Neuronal stem cell (in vitro differentiated cells): ENCODE measurements around the gene RHEB.

Experiments
- DNase-seq: peaks from one replicate; pipeline ENCODE4 v3.0.0-alpha.2; 2013; ENCODE audit warnings: low spot score
- H2AFZ ChIP-seq: one replicate; pipeline ENCODE4 v1.6.1; 2013; ENCODE audit warnings: mild to moderate bottlenecking, low read length, inconsistent platforms
- H2AK5ac ChIP-seq: 2 replicates; pipeline ENCODE4 v1.6.1; 2013; ENCODE audit warnings: low read depth, mild to moderate bottlenecking, inconsistent platforms, low read length, moderate library complexity, mixed read lengths
- H2BK120ac ChIP-seq: 2 replicates; pipeline ENCODE4 v1.6.1; 2013; ENCODE audit warnings: low read depth, mild to moderate bottlenecking, inconsistent platforms, low read length, moderate library complexity, mixed read lengths
- H2BK12ac ChIP-seq: one replicate; pipeline ENCODE4 v1.6.1; 2013; ENCODE audit warnings: low read length, inconsistent platforms
- H2BK15ac ChIP-seq: 2 replicates; pipeline ENCODE4 v1.6.1; 2013; ENCODE audit warnings: mild to moderate bottlenecking, low read length, inconsistent platforms, mixed read lengths
- H2BK5ac ChIP-seq: one replicate; pipeline ENCODE4 v1.6.1; 2013; ENCODE audit warnings: inconsistent platforms, mild to moderate bottlenecking, low read length, moderate library complexity
- H3K14ac ChIP-seq: one replicate; pipeline ENCODE4 v1.6.1; 2013; ENCODE audit warnings: low read length, inconsistent platforms
- H3K18ac ChIP-seq: 2 replicates; pipeline ENCODE4 v1.6.1; 2013; ENCODE audit warnings: low read length, inconsistent platforms
- H3K23ac ChIP-seq: 2 replicates; pipeline ENCODE4 v1.6.1; 2013; ENCODE audit warnings: low read depth, mild to moderate bottlenecking, mixed read lengths, low read length, inconsistent platforms; ENCODE audit not compliant: poor library complexity
- H3K27ac ChIP-seq: replicated peaks from 3 replicates; pipeline ENCODE4 v1.5.1; 2013; ENCODE audit warnings: low read length, inconsistent platforms
- H3K27me3 ChIP-seq, 3 experiments: 2 replicates each; pipeline ENCODE4 v1.6.1; 2013; ENCODE audit warnings: low read length in 3 of 3, mild to moderate bottlenecking in 2 of 3, inconsistent platforms in 1 of 3, low read depth in 1 of 3, mixed read lengths in 1 of 3, moderate library complexity in 1 of 3; ENCODE audit not compliant: control insufficient read depth in 3 of 3, insufficient read depth in 3 of 3
- H3K36me3 ChIP-seq, 2 donors: replicated peaks in 1 of 2; 2 replicates each; pipeline ENCODE4 v1.6.1; 2013; ENCODE audit warnings: low read length in 2 of 2; ENCODE audit not compliant: control insufficient read depth in 2 of 2, insufficient read depth in 2 of 2
- H3K4ac ChIP-seq: 2 replicates; pipeline ENCODE4 v1.6.1; 2013; ENCODE audit warnings: inconsistent platforms, mild to moderate bottlenecking, low read length, moderate library complexity
- H3K4me1 ChIP-seq, 2 donors: 1 replicate in 1 of 2; 2 replicates in 1 of 2; pipeline ENCODE4 v1.6.1; 2013; ENCODE audit warnings: low read length in 2 of 2, low read depth in 1 of 2; ENCODE audit not compliant: control insufficient read depth in 2 of 2, insufficient read depth in 1 of 2
- H3K4me2 ChIP-seq: one replicate; pipeline ENCODE4 v1.6.1; 2013; ENCODE audit warnings: mild to moderate bottlenecking, low read length, inconsistent platforms; ENCODE audit not compliant: insufficient read depth, poor library complexity, severe bottlenecking
- H3K4me3 ChIP-seq, 2 donors: 2 replicates each; pipeline ENCODE4 v1.5.1; 2013; ENCODE audit warnings: low read length in 2 of 2, mild to moderate bottlenecking in 2 of 2, inconsistent platforms in 1 of 2, moderate library complexity in 1 of 2
- H3K79me1 ChIP-seq: one replicate; pipeline ENCODE4 v1.6.1; 2013; ENCODE audit warnings: low read depth, mild to moderate bottlenecking, inconsistent platforms, low read length, moderate library complexity
- H3K9ac ChIP-seq: one replicate; pipeline ENCODE4 v1.6.1; 2013; ENCODE audit warnings: mild to moderate bottlenecking, low read depth, low read length, inconsistent platforms; ENCODE audit not compliant: poor library complexity
- H3K9me3 ChIP-seq, 2 donors: replicated peaks in 1 of 2; 2 replicates each; pipeline versions ENCODE3 to v1.6.1; 2013; ENCODE audit warnings: low read length in 2 of 2, mild to moderate bottlenecking in 2 of 2, inconsistent platforms in 1 of 2, low read depth in 1 of 2, mixed read lengths in 1 of 2, moderate library complexity in 1 of 2; ENCODE audit not compliant: control insufficient read depth in 2 of 2, insufficient read depth in 1 of 2
- H4K8ac ChIP-seq: one replicate; pipeline ENCODE4 v1.6.1; 2013; ENCODE audit warnings: low read depth, mild to moderate bottlenecking, inconsistent platforms, low read length, moderate library complexity
- H4K91ac ChIP-seq: one replicate; pipeline ENCODE4 v1.6.1; 2013; ENCODE audit warnings: low read length, low read depth, mild to moderate bottlenecking, inconsistent platforms; ENCODE audit not compliant: poor library complexity
- WGBS, 2 donors: extraction: QIAGEN DNeasy Blood & Tissue Kit; methylation state at CpG; one replicate each; pipeline ENCODE4 v1.1.7; 2013; ENCODE audit warnings: missing lambda C conversion rate in 2 of 2, mixed read lengths in 1 of 2; ENCODE audit not compliant: insufficient read length in 2 of 2, insufficient replicate concordance in 1 of 2; ENCODE audit errors: extremely low coverage in 2 of 2; 5-methylcytosine and 5-hydroxymethylcytosine counted together

The RHEB gene

GRCh38 chr7:151439855-151440798 lies 79.6 kb downstream of the RHEB start, which contains the start of gene CRYGN:
TSS of gene CRYGN (minus strand) at chr7:151440141. CDS start at chr7:151439917, 224 bp downstream.
- whole genome bisulfite sequencing, 2 donors: no CpG with 5 or more reads among the region's 51 CpGs
- peaks cover 7 to 10% of the 10 kb centered on the region in 2 donors for H3K4me1 ChIP-seq
- peak within 1 kb of the TSS; percentile 22 for H3K23ac ChIP-seq
- H3K4me3 ChIP-seq: peak within 1 kb of the TSS; percentile 40 to 43
- H2BK120ac ChIP-seq: no peak within 1 kb of the TSS
- peak within 1 kb of the TSS; percentile 93 for H3K18ac ChIP-seq
- peaks cover 2 to 10% of the 10 kb centered on the region in 2 donors for H3K9me3 ChIP-seq
- H3K9ac ChIP-seq: peak within 1 kb of the TSS; percentile 78
- no peak for DNase-seq
- no peak within 1 kb of the TSS for H3K27ac ChIP-seq
- H3K4me2 ChIP-seq: peak within 1 kb of the TSS; percentile 81
- H3K27me3 ChIP-seq: peaks cover 0 to 70% (median 8%) of the 10 kb centered on the region in 3 experiments
- H3K4ac ChIP-seq: no peak within 1 kb of the TSS
- H2BK15ac ChIP-seq: peak within 1 kb of the TSS; percentile 73
- peak within 1 kb of the TSS; percentile 64 for H2BK12ac ChIP-seq
- no peak within 1 kb of the TSS for H4K91ac ChIP-seq
- no peak within 1 kb of the TSS for H2BK5ac ChIP-seq
- peak within 1 kb of the TSS; percentile 48 for H3K14ac ChIP-seq
- H3K36me3 ChIP-seq: no peaks in the 10 kb centered on the region
- H2AFZ ChIP-seq: peak within 1 kb of the TSS; percentile 96
- peak within 1 kb of the TSS; percentile 73 for H4K8ac ChIP-seq
- H2AK5ac ChIP-seq: peak within 1 kb of the TSS; percentile 83
- no peaks in the 10 kb centered on the region for H3K79me1 ChIP-seq

- Histone ChIP-seq H4K8ac (no peak overlapping the region), H3K23ac (no peak overlapping the region), H2AK5ac (peak overlapping the region; percentile 53), H3K18ac (peak overlapping the region; percentile 93), H3K4ac (no peak overlapping the region), H3K14ac (peak overlapping the region; percentile 48), H2BK15ac (no peak overlapping the region), H3K4me2 (no peak overlapping the region), H2AFZ (peak overlapping the region; percentile 96), H3K79me1 (no peaks in the 10 kb centered on the region), H4K91ac (no peak overlapping the region), H3K27ac (no peak overlapping the region), H3K36me3 (no peaks in the 10 kb centered on the region), H2BK12ac (peak overlapping the region; percentile 33), H3K4me3 (peak overlapping the region in 1 of 2 donors; percentile 40), H3K27me3 (peaks cover 0 to 72% (median 8%) of the 10 kb centered on the region in 3 experiments), H3K4me1 (peaks cover 7 to 10% of the 10 kb centered on the region in 2 donors), H3K9ac (peak overlapping the region; percentile 32), H3K9me3 (peaks cover 2 to 10% of the 10 kb centered on the region in 2 donors), H2BK5ac (no peak overlapping the region), H2BK120ac (no peak overlapping the region)
- no peak for DNase-seq
- WGBS, 2 donors: no CpG with 5 or more reads among the region's 17 CpGs
These were observed 80.7 kb downstream of the RHEB start for GRCh38 chr7:151438864-151439601.

- no peak for DNase-seq
- WGBS, 2 donors: no CpG with 5 or more reads among the region's 23 CpGs
- H3K4me1 ChIP-seq: peaks cover 7 to 10% of the 10 kb centered on the region in 2 donors
These were observed 81.7 kb downstream of the RHEB start for GRCh38 chr7:151437866-151438516.

More at GRCh38 chr7:151437866-151438516, 81.7 kb downstream of the RHEB start:
- Histone ChIP-seq H3K27me3 (peaks cover 0 to 77% (median 8%) of the 10 kb centered on the region in 3 experiments), H3K4ac (no peak overlapping the region), H3K18ac (no peak overlapping the region), H3K79me1 (no peaks in the 10 kb centered on the region), H3K9me3 (peaks cover 2 to 10% of the 10 kb centered on the region in 2 donors), H3K36me3 (no peaks in the 10 kb centered on the region), H2AK5ac (peak overlapping the region; percentile 34), H3K9ac (no peak overlapping the region), H4K91ac (no peak overlapping the region), H3K4me3 (no peak overlapping the region), H3K14ac (no peak overlapping the region), H2BK5ac (no peak overlapping the region), H3K23ac (no peak overlapping the region), H4K8ac (no peak overlapping the region), H2BK120ac (no peak overlapping the region), H3K4me2 (no peak overlapping the region), H2BK12ac (no peak overlapping the region), H2BK15ac (peak overlapping the region; percentile 28), H2AFZ (no peak overlapping the region), H3K27ac (no peak overlapping the region)
